Retinal pigment epithelial cell (primary cell): ENCODE results near the gene LRIG2.
"Not testable (repeated sequence)": the region's sequence is repeated elsewhere in the genome, so short reads cannot be mapped to it uniquely, and the experiment has no call there.

Experiments used
- DNase-seq: peaks from one replicate; pipeline ENCODE4 v3.0.0-alpha.2; 2010; ENCODE audit warnings: low read depth
- H3K4me3 ChIP-seq: 2 replicates; pipeline ENCODE4 v1.5.1; 2011; ENCODE audit warnings: mild to moderate bottlenecking, low read length, control low read depth, moderate library complexity
- CTCF ChIP-seq: conservative IDR thresholded peaks from 2 replicates; pipeline ENCODE4 v1.5.1; 2011; ENCODE audit warnings: low read depth, low read length, control low read depth, inconsistent platforms

Gene LRIG2

GRCh38 chr1:113147826-113148225, 74.8 kb downstream of the LRIG2 start:
- no peak for TF ChIP-seq CTCF
- H3K4me3 ChIP-seq: no peak overlapping the region
- no peak for DNase-seq

GRCh38 chr1:113150494-113150893, 77.5 kb downstream of the LRIG2 start:
- not testable (repeated sequence) for H3K4me3 ChIP-seq, DNase-seq

- no peak for DNase-seq
- no peak overlapping the region for H3K4me3 ChIP-seq
- TF ChIP-seq CTCF: no peak
Measured at GRCh38 chr1:113153116-113153803, 80.3 kb downstream of the LRIG2 start.

GRCh38 chr1:113156368-113156767, 83.4 kb downstream of the LRIG2 start:
- no peak overlapping the region for H3K4me3 ChIP-seq
- TF ChIP-seq CTCF: no peak
- DNase-seq: no peak

- DNase-seq, H3K4me3 ChIP-seq: not testable (repeated sequence)
Measured at GRCh38 chr1:113158743-113159142, 85.7 kb downstream of the LRIG2 start.

- no peak for DNase-seq
- TF ChIP-seq CTCF: no peak
- H3K4me3 ChIP-seq: no peak overlapping the region
Measured at GRCh38 chr1:113166473-113166872, 93.5 kb downstream of the LRIG2 start.

- no peak for TF ChIP-seq CTCF
- DNase-seq: no peak
- no peak overlapping the region for H3K4me3 ChIP-seq
Measured at GRCh38 chr1:113168946-113169345, 95.9 kb downstream of the LRIG2 start.

- DNase-seq: no peak
- H3K4me3 ChIP-seq: no peak overlapping the region
- no peak for TF ChIP-seq CTCF
Measured at GRCh38 chr1:113169591-113169990, 96.6 kb downstream of the LRIG2 start.
